ENCODE data around the gene SALL4. TPM values are rescaled to one million over a fixed set of nuclear protein-coding genes. Genes with fewer than 3 reads are reported as not detected.
"Not testable (repeated sequence)": the region's sequence is repeated elsewhere in the genome, so short reads cannot be mapped to it uniquely, and the experiment has no call there.

Gene SALL4
- total RNA-seq, 1 experiment from 2014 or later: 0.49 TPM

GRCh38 chr20:51767867-51768758 is 34.2 kb downstream of the SALL4 start, which contains the start of gene ATP9A:
TSS of gene ATP9A (minus strand) at chr20:51768390. CDS start at chr20:51768369, 21 bp downstream.
- H3K27ac Mint-ChIP-seq (ENCODE audit: low read depth, unreplicated experiment): peak within 1 kb of the TSS; percentile 57
- BruUV-seq (replicated peaks): no TSS peak
- POLR2A ChIA-PET: interaction anchor here (0.8 to 2.1 kb wide), 6 partner anchors 12 to 289 kb away, joined by 3 to 10 read pairs (median 4); no protein-coding TSS in a partner anchor
- CTCF ChIA-PET: interaction anchor here (0.7 to 0.8 kb wide), 3 partner anchors 22 to 791 kb away, joined by 3 to 4 read pairs (median 4); no protein-coding TSS in a partner anchor
- H3K27me3 Mint-ChIP-seq (ENCODE audit: insufficient read depth, unreplicated experiment): no peaks in the 10 kb centered on the region
- peak; percentile 22 for DNase-seq (ENCODE audit: unreplicated experiment)
- peaks cover 6% of the 10 kb centered on the region for H3K4me1 Mint-ChIP-seq (ENCODE audit: insufficient read depth, unreplicated experiment)
- H3K4me3 Mint-ChIP-seq (ENCODE audit: unreplicated experiment): peak within 1 kb of the TSS; percentile 74
- TF ChIP-seq CTCF (IDR thresholded peaks at IDR 0.05; ENCODE audit: unreplicated experiment): no peak
- no peaks in the 10 kb centered on the region for H3K36me3 Mint-ChIP-seq (ENCODE audit: insufficient read depth, unreplicated experiment)
- H3K9me3 Mint-ChIP-seq (ENCODE audit: unreplicated experiment): no peaks in the 10 kb centered on the region
- intact Hi-C loops (cut with micrococcal nuclease): loop anchor here (2.0 to 10.0 kb wide), 2 partner anchors 15 to 133 kb away; no protein-coding TSS in a partner anchor

GRCh38 chr20:51766994-51767866 is 35.1 kb downstream of the SALL4 start:
- peak overlapping the region; percentile 68 for H3K4me3 Mint-ChIP-seq (ENCODE audit: unreplicated experiment)
- POLR2A ChIA-PET: interaction anchor here (0.6 to 2.2 kb wide), 8 partner anchors 15 to 413 kb away, joined by 3 to 13 read pairs (median 6); no protein-coding TSS in a partner anchor
- BruUV-seq (replicated peaks): no TSS peak
- peak overlapping the region; percentile 54 for H3K27ac Mint-ChIP-seq (ENCODE audit: low read depth, unreplicated experiment)
- CTCF ChIA-PET: interaction anchor here (0.6 to 0.8 kb wide), 4 partner anchors 21 to 790 kb away, joined by 3 to 5 read pairs (median 4); no protein-coding TSS in a partner anchor
- no peaks in the 10 kb centered on the region for H3K9me3 Mint-ChIP-seq (ENCODE audit: unreplicated experiment)
- no peaks in the 10 kb centered on the region for H3K27me3 Mint-ChIP-seq (ENCODE audit: insufficient read depth, unreplicated experiment)
- TF ChIP-seq CTCF (IDR thresholded peaks at IDR 0.05; ENCODE audit: unreplicated experiment): peak; percentile 19
- peak; percentile 88 for DNase-seq (ENCODE audit: unreplicated experiment)
- peaks cover 6% of the 10 kb centered on the region for H3K4me1 Mint-ChIP-seq (ENCODE audit: insufficient read depth, unreplicated experiment)
- H3K36me3 Mint-ChIP-seq (ENCODE audit: insufficient read depth, unreplicated experiment): no peaks in the 10 kb centered on the region
- intact Hi-C loops (cut with micrococcal nuclease): loop anchor here (2.0 to 10.0 kb wide), 2 partner anchors 14 to 132 kb away; no protein-coding TSS in a partner anchor

- H3K36me3 Mint-ChIP-seq (ENCODE audit: insufficient read depth, unreplicated experiment); BruUV-seq (replicated peaks); DNase-seq (ENCODE audit: unreplicated experiment); H3K27me3 Mint-ChIP-seq (ENCODE audit: insufficient read depth, unreplicated experiment); H3K4me3 Mint-ChIP-seq (ENCODE audit: unreplicated experiment); H3K27ac Mint-ChIP-seq (ENCODE audit: low read depth, unreplicated experiment); H3K9me3 Mint-ChIP-seq (ENCODE audit: unreplicated experiment): not testable (repeated sequence)
- POLR2A ChIA-PET: interaction anchor here (0.8 to 2.2 kb wide), 4 partner anchors 9 to 192 kb away, joined by 4 to 13 read pairs (median 5); no protein-coding TSS in a partner anchor
- CTCF ChIA-PET: interaction anchor here (0.6 to 1.0 kb wide), 3 partner anchors 10 to 35 kb away, joined by 3 to 4 read pairs (median 3); no protein-coding TSS in a partner anchor
- H3K4me1 Mint-ChIP-seq (ENCODE audit: insufficient read depth, unreplicated experiment): peaks cover 13% of the 10 kb centered on the region
- intact Hi-C loops (cut with micrococcal nuclease): loop anchor here (10.0 kb wide), 1 partner anchor 131 kb away; no protein-coding TSS in a partner anchor
Measured at GRCh38 chr20:51765381-51765780, 36.9 kb downstream of the SALL4 start.

GRCh38 chr20:51763965-51764602 is 38.2 kb downstream of the SALL4 start:
- BruUV-seq (replicated peaks): no TSS peak
- peaks cover 13% of the 10 kb centered on the region for H3K4me1 Mint-ChIP-seq (ENCODE audit: insufficient read depth, unreplicated experiment)
- H3K27me3 Mint-ChIP-seq (ENCODE audit: insufficient read depth, unreplicated experiment): no peaks in the 10 kb centered on the region
- ChIA-PET CTCF (interaction anchor here (0.6 to 1.2 kb wide), 4 partner anchors 15 to 777 kb away, joined by 3 to 5 read pairs (median 4); no protein-coding TSS in a partner anchor), POLR2A (interaction anchor here (0.7 to 1.7 kb wide), 3 partner anchors 10 to 46 kb away, joined by 3 to 8 read pairs (median 4); no protein-coding TSS in a partner anchor)
- no peaks in the 10 kb centered on the region for H3K36me3 Mint-ChIP-seq (ENCODE audit: insufficient read depth, unreplicated experiment)
- intact Hi-C loops (cut with micrococcal nuclease): loop anchor here (10.0 kb wide), 1 partner anchor 129 kb away; no protein-coding TSS in a partner anchor
- no peak overlapping the region for H3K4me3 Mint-ChIP-seq (ENCODE audit: unreplicated experiment)
- no peak for DNase-seq (ENCODE audit: unreplicated experiment)
- no peaks in the 10 kb centered on the region for H3K9me3 Mint-ChIP-seq (ENCODE audit: unreplicated experiment)
- no peak overlapping the region for H3K27ac Mint-ChIP-seq (ENCODE audit: low read depth, unreplicated experiment)
- TF ChIP-seq CTCF (IDR thresholded peaks at IDR 0.05; ENCODE audit: unreplicated experiment): no peak
